Measurements from ENCODE around the gene RCC2. TPM values are rescaled to one million over a fixed set of nuclear protein-coding genes. Genes with fewer than 3 reads are reported as not detected.

Gene RCC2
- total and polyA plus RNA-seq, 4 donors: 2.1 to 36.7 (median 8.1) TPM

DNA sequence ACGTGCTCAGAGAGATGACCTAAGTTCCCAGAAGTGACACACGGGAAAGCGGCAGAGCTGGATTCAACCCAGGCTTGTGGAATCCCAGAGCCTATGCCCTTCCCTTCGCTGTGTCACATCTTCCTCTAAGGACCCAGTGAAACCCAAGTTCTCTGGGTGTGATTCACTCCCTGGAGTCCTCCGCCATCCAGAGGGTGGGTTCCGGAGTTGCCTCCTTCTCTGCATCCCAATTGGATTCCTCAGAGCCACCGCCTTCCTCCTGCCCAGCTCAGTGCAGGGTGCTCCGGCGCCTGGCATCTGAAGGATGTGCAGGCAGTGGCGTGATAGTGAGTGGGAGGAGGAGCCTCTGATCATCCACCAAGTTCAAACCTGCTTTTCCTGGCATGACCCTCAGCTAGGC lies 20.7 kb upstream of the RCC2 start:
- no peak for DNase-seq (ENCODE audit: low spot score)
- WGBS: 81% methylated on average over 10 of the region's 10 CpGs
- Histone ChIP-seq H3K9me3 (ENCODE audit: control insufficient read depth in 4 of 4, low read length in 3 of 4) (no peaks in the 10 kb centered on the region), H3K27ac (ENCODE audit: low read depth in 1 of 2, low read length in 2 of 2) (no peak overlapping the region), H3K4me3 (ENCODE audit: low read depth in 1 of 3, low read length in 3 of 3) (no peak overlapping the region), H3K4me1 (ENCODE audit: control insufficient read depth in 4 of 4, insufficient read depth in 4 of 4, low read length in 3 of 4) (peaks cover 0 to 4% (median 0%) of the 10 kb centered on the region in 4 donors), H3K9ac (ENCODE audit: low read depth in 1 of 2, low read length in 2 of 2) (no peak overlapping the region), H3K27me3 (ENCODE audit: control insufficient read depth in 4 of 4, insufficient read depth in 4 of 4, low read length in 3 of 4) (no peaks in the 10 kb centered on the region), H3K36me3 (ENCODE audit: control insufficient read depth in 4 of 4, insufficient read depth in 3 of 4, low read depth in 1 of 4, low read length in 3 of 4) (no peaks in the 10 kb centered on the region)
- TF ChIP-seq SP1 (IDR thresholded peaks at IDR 0.05): no peak
- TF ChIP-seq, protein P1, sequence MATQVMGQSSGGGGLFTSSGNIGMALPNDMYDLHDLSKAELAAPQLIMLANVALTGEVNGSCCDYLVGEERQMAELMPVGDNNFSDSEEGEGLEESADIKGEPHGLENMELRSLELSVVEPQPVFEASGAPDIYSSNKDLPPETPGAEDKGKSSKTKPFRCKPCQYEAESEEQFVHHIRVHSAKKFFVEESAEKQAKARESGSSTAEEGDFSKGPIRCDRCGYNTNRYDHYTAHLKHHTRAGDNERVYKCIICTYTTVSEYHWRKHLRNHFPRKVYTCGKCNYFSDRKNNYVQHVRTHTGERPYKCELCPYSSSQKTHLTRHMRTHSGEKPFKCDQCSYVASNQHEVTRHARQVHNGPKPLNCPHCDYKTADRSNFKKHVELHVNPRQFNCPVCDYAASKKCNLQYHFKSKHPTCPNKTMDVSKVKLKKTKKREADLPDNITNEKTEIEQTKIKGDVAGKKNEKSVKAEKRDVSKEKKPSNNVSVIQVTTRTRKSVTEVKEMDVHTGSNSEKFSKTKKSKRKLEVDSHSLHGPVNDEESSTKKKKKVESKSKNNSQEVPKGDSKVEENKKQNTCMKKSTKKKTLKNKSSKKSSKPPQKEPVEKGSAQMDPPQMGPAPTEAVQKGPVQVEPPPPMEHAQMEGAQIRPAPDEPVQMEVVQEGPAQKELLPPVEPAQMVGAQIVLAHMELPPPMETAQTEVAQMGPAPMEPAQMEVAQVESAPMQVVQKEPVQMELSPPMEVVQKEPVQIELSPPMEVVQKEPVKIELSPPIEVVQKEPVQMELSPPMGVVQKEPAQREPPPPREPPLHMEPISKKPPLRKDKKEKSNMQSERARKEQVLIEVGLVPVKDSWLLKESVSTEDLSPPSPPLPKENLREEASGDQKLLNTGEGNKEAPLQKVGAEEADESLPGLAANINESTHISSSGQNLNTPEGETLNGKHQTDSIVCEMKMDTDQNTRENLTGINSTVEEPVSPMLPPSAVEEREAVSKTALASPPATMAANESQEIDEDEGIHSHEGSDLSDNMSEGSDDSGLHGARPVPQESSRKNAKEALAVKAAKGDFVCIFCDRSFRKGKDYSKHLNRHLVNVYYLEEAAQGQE (IDR thresholded peaks at IDR 0.05): no peak
- no peak for TF ChIP-seq TAF1 (conservative IDR thresholded peaks at IDR 0.05)
- no peak for TF ChIP-seq RXRA (IDR thresholded peaks at IDR 0.05)
- no peak for TF ChIP-seq FOXA2 (IDR thresholded peaks at IDR 0.05)
- no peak for TF ChIP-seq HNF4G (IDR thresholded peaks at IDR 0.05)
- no peak for TF ChIP-seq RAD21 (IDR thresholded peaks at IDR 0.05)
- TF ChIP-seq, protein P2, sequence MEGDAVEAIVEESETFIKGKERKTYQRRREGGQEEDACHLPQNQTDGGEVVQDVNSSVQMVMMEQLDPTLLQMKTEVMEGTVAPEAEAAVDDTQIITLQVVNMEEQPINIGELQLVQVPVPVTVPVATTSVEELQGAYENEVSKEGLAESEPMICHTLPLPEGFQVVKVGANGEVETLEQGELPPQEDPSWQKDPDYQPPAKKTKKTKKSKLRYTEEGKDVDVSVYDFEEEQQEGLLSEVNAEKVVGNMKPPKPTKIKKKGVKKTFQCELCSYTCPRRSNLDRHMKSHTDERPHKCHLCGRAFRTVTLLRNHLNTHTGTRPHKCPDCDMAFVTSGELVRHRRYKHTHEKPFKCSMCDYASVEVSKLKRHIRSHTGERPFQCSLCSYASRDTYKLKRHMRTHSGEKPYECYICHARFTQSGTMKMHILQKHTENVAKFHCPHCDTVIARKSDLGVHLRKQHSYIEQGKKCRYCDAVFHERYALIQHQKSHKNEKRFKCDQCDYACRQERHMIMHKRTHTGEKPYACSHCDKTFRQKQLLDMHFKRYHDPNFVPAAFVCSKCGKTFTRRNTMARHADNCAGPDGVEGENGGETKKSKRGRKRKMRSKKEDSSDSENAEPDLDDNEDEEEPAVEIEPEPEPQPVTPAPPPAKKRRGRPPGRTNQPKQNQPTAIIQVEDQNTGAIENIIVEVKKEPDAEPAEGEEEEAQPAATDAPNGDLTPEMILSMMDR (IDR thresholded peaks at IDR 0.05; ENCODE audit: low read depth, low read length, missing input control): no peak
- TF ChIP-seq, protein P3, sequence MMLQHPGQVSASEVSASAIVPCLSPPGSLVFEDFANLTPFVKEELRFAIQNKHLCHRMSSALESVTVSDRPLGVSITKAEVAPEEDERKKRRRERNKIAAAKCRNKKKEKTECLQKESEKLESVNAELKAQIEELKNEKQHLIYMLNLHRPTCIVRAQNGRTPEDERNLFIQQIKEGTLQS (IDR thresholded peaks at IDR 0.05): no peak
- TF ChIP-seq, protein P4, sequence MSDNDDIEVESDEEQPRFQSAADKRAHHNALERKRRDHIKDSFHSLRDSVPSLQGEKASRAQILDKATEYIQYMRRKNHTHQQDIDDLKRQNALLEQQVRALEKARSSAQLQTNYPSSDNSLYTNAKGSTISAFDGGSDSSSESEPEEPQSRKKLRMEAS (IDR thresholded peaks at IDR 0.05): no peak
- TF ChIP-seq EGR1 (IDR thresholded peaks at IDR 0.05; ENCODE audit: low read depth in 2 of 2): no peak
- no peak for TF ChIP-seq HNF4A (conservative IDR thresholded peaks at IDR 0.05)
- no peak for TF ChIP-seq FOXA1 (IDR thresholded peaks at IDR 0.05)
- TF ChIP-seq GABPA (IDR thresholded peaks at IDR 0.05 in 1 of 2, conservative IDR thresholded peaks at IDR 0.05 in 1 of 2): no peak
- no peak for TF ChIP-seq YY1 (IDR thresholded peaks at IDR 0.05)
- no peak for TF ChIP-seq NR2F2 (IDR thresholded peaks at IDR 0.05)
- TF ChIP-seq JUND (IDR thresholded peaks at IDR 0.05): no peak

DNA sequence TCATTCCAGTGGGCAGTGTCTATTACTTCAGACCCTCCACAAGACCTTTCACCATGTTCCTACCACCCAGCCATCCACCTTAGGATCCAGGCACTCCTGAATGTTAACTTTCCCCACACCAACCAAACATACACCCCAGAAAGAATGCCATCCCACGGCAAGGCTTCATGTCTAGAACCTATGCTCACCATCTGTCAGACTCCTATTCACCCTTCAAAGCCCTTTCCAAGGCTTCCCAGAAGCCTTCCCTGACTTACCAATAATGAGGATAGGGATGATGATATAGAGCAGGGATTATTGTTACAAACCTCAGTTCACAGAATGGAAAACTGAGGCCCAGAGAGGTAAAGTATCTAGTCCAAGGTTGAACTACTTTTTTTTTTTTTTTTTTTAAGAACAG lies 19.3 kb upstream of the RCC2 start:
- Histone ChIP-seq H3K4me3 (ENCODE audit: low read depth in 1 of 3, low read length in 3 of 3) (no peak overlapping the region), H3K9ac (ENCODE audit: low read depth in 1 of 2, low read length in 2 of 2) (no peak overlapping the region), H3K36me3 (ENCODE audit: control insufficient read depth in 4 of 4, insufficient read depth in 3 of 4, low read depth in 1 of 4, low read length in 3 of 4) (no peaks in the 10 kb centered on the region), H3K27me3 (ENCODE audit: control insufficient read depth in 4 of 4, insufficient read depth in 4 of 4, low read length in 3 of 4) (no peaks in the 10 kb centered on the region), H3K4me1 (ENCODE audit: control insufficient read depth in 4 of 4, insufficient read depth in 4 of 4, low read length in 3 of 4) (peaks cover 0 to 4% (median 0%) of the 10 kb centered on the region in 4 donors), H3K27ac (ENCODE audit: low read depth in 1 of 2, low read length in 2 of 2) (no peak overlapping the region), H3K9me3 (ENCODE audit: control insufficient read depth in 4 of 4, low read length in 3 of 4) (no peaks in the 10 kb centered on the region)
- DNase-seq (ENCODE audit: low spot score): no peak
- WGBS: 84% methylated on average over 1 of the region's 1 CpG
- no peak for TF ChIP-seq HNF4G (IDR thresholded peaks at IDR 0.05)
- TF ChIP-seq TAF1 (conservative IDR thresholded peaks at IDR 0.05): no peak
- TF ChIP-seq GABPA (IDR thresholded peaks at IDR 0.05 in 1 of 2, conservative IDR thresholded peaks at IDR 0.05 in 1 of 2): no peak
- TF ChIP-seq, protein P1 (IDR thresholded peaks at IDR 0.05): no peak
- TF ChIP-seq FOXA1 (IDR thresholded peaks at IDR 0.05): no peak
- TF ChIP-seq EGR1 (IDR thresholded peaks at IDR 0.05; ENCODE audit: low read depth in 2 of 2): no peak
- TF ChIP-seq, protein P2 (IDR thresholded peaks at IDR 0.05; ENCODE audit: low read depth, low read length, missing input control): no peak
- TF ChIP-seq, protein P4 (IDR thresholded peaks at IDR 0.05): no peak
- TF ChIP-seq HNF4A (conservative IDR thresholded peaks at IDR 0.05): no peak
- TF ChIP-seq RXRA (IDR thresholded peaks at IDR 0.05): no peak
- no peak for TF ChIP-seq YY1 (IDR thresholded peaks at IDR 0.05)
- TF ChIP-seq RAD21 (IDR thresholded peaks at IDR 0.05): no peak
- TF ChIP-seq, protein P3 (IDR thresholded peaks at IDR 0.05): no peak
